Spleen (tissue), 11 donors: ENCODE results near the gene PAFAH1B1. TPM values are rescaled to one million over a fixed set of nuclear protein-coding genes. Genes with fewer than 3 reads are reported as not detected.

Experiments used
- DNase-seq: peaks from one replicate; pipeline ENCODE4 v3.0.0-alpha.2; 2020
- H3K27ac ChIP-seq, 8 donors: fragments of 200-600 bp; sonication (generic) in 7 of 8; 1 replicate in 4 of 8; 2 replicates in 4 of 8; pipeline versions ENCODE4 v1.5.0 to v1.8.0; 2016 to 2021; ENCODE audit warnings: inconsistent platforms in 4 of 8, mild to moderate bottlenecking in 4 of 8, moderate library complexity in 1 of 8
- H3K27me3 ChIP-seq, 7 donors: fragments of 200-600 bp; sonication (generic) in 6 of 7; replicated peaks in 1 of 7; 1 replicate in 4 of 7; 2 replicates in 3 of 7; pipeline versions ENCODE4 v1.5.0 to v1.8.0; 2016 to 2021; ENCODE audit warnings: inconsistent platforms in 3 of 7, mild to moderate bottlenecking in 1 of 7
- H3K36me3 ChIP-seq, 6 donors: fragments of 200-600 bp; sonication (generic) in 5 of 6; 1 replicate in 4 of 6; 2 replicates in 2 of 6; pipeline versions ENCODE4 v1.5.0 to v1.8.0; 2016 to 2021; ENCODE audit warnings: inconsistent platforms in 2 of 6
- H3K4me1 ChIP-seq, 6 donors: fragments of 200-600 bp; sonication (generic) in 5 of 6; 1 replicate in 3 of 6; 2 replicates in 3 of 6; pipeline versions ENCODE4 v1.5.0 to v1.8.0; 2016 to 2021; ENCODE audit warnings: inconsistent platforms in 3 of 6
- H3K4me3 ChIP-seq, 8 donors: fragments of 200-600 bp; sonication (generic) in 7 of 8; 1 replicate in 4 of 8; 2 replicates in 4 of 8; pipeline versions ENCODE4 v1.5.0 to v1.8.0; 2016 to 2021; ENCODE audit warnings: inconsistent platforms in 4 of 8, mild to moderate bottlenecking in 4 of 8, moderate library complexity in 2 of 8
- H3K9me3 ChIP-seq, 8 donors: fragments of 200-600 bp; sonication (generic) in 7 of 8; 1 replicate in 4 of 8; 2 replicates in 4 of 8; pipeline versions ENCODE4 v1.5.0 to v1.8.0; 2016 to 2021; ENCODE audit warnings: inconsistent platforms in 4 of 8
- CTCF ChIP-seq, 11 experiments: fragments of 200-600 bp in 7 of 11; fragments of 450-650 bp in 4 of 11; sonication (generic) in 4 of 11; IDR thresholded peaks in 8 of 11; conservative IDR thresholded peaks in 3 of 11; 1 replicate in 7 of 11; 2 replicates in 4 of 11; pipeline versions ENCODE4 v1.4.0 to v1.8.0; 2016 to 2021; ENCODE audit warnings: antibody characterized with exemption in 11 of 11, inconsistent platforms in 4 of 11, mild to moderate bottlenecking in 1 of 11
- POLR2A ChIP-seq, 3 donors: fragments of 450-650 bp; IDR thresholded peaks; one replicate each; pipeline ENCODE4 v1.5.1; 2017; ENCODE audit warnings: antibody characterized with exemption in 3 of 3, mild to moderate bottlenecking in 1 of 3
- POLR2AphosphoS5 ChIP-seq, 3 donors: sonication (generic); formaldehyde crosslinking; IDR thresholded peaks; one replicate each; pipeline ENCODE4 v1.5.1; 2017; ENCODE audit warnings: antibody characterized with exemption in 3 of 3
- WGBS, 5 donors: extraction: QIAGEN DNeasy Blood & Tissue Kit in 3 of 5; methylation state at CpG; one replicate each; pipeline versions ENCODE4 v1.1.5 to v1.1.7; 2013 to 2018; 5-methylcytosine and 5-hydroxymethylcytosine counted together
- intact Hi-C: fragments of 100-400 bp; cut with DNase I; formaldehyde crosslinking; loops from one replicate; pipeline ENCODE4 v1.15.0; 2023; ENCODE audit warnings: low total_unique reads
- polyA plus RNA-seq, 3 donors: library from polyadenylated mRNA; stranded (reverse); fragments of 200-250 nt; gene quantifications; one replicate each; pipeline ENCODE4 v1.2.1, GENCODE V29; 2013
- total RNA-seq, 7 donors: library from RNA; depleted of rRNA in 3 of 7; stranded (reverse); fragments of >200 nt in 3 of 7; fragmentation: NEBNext Ultra II Directional in 4 of 7; extraction: Animal tissue kit (Norgen Biotek cat#: 25700) in 4 of 7; gene quantifications; one replicate each; pipeline versions ENCODE4 v1.1.0 to v1.2.1, GENCODE V29; 2016 to 2021
- donor health status: healthy with polysubstance abuse.
- donor health status: DM: no; HTN: no; CAD: no; lungs with moderate emphysema.
- donor health status: DM: no; HTN: no; CAD: no.
- donor health status: Bipolar disorder and iron deficiency.
- donor health status: healthy.
- donor health status: DM: no; HTN: no; CAD: no.
- donor health status: DM: yes; HTN: yes; CAD: no.

PAFAH1B1 gene
- total and polyA plus RNA-seq, 10 donors = 20.8 to 175 (median 104) TPM

- intact Hi-C loops = no loop called here
- no peak for DNase-seq
- TF ChIP-seq POLR2A (IDR thresholded peaks at IDR 0.05) (no peak), CTCF (IDR thresholded peaks at IDR 0.05 in 8 of 11, conservative IDR thresholded peaks at IDR 0.05 in 3 of 11) (no peak), POLR2AphosphoS5 (IDR thresholded peaks at IDR 0.05) (no peak)
- peak overlapping the region; percentile 79 to 90 (median 82) for H3K27ac ChIP-seq
- peaks cover 39 to 70% (median 54%) of the 10 kb centered on the region in 6 donors for H3K4me1 ChIP-seq
- H3K36me3 ChIP-seq = no peaks in the 10 kb centered on the region
- H3K9me3 ChIP-seq = no peaks in the 10 kb centered on the region
- peak overlapping the region; percentile 89 to 98 (median 93) for H3K4me3 ChIP-seq
- H3K27me3 ChIP-seq = no peaks in the 10 kb centered on the region
- WGBS, 5 donors = 0 to 3% (median 1%) methylated on average over 26 to 82 of the region's 82 CpGs
Observed at GRCh38 chr17:2710803-2711607, 117.6 kb downstream of the PAFAH1B1 start.

- TF ChIP-seq POLR2A (IDR thresholded peaks at IDR 0.05) (peak in 2 of 3 donors; percentile 56 to 63), CTCF (IDR thresholded peaks at IDR 0.05 in 8 of 11, conservative IDR thresholded peaks at IDR 0.05 in 3 of 11) (peak in 4 of 11 experiments; percentile 17 to 47 (median 22)), POLR2AphosphoS5 (IDR thresholded peaks at IDR 0.05) (peak; percentile 92 to 98 (median 97))
- Histone ChIP-seq H3K27me3 (no peaks in the 10 kb centered on the region), H3K4me3 (peak within 1 kb of the TSS; percentile 89 to 98 (median 93)), H3K36me3 (no peaks in the 10 kb centered on the region), H3K9me3 (no peaks in the 10 kb centered on the region), H3K27ac (peak within 1 kb of the TSS; percentile 79 to 90 (median 82)), H3K4me1 (peaks cover 39 to 63% (median 54%) of the 10 kb centered on the region in 6 donors)
- 0 to 6% (median 2%) methylated on average over 10 to 76 of the region's 76 CpGs for WGBS, 5 donors
- intact Hi-C loops = no loop called here
- peak; percentile 99 for DNase-seq
Observed at GRCh38 chr17:2711608-2712299, 118.3 kb downstream of the PAFAH1B1 start, which contains the start of gene CLUH. Gene CLUH, minus strand, starts transcription at chr17:2711764. Its CDS starts 103 bp downstream, at chr17:2711661.

GRCh38 chr17:2712300-2713043 is 119.0 kb downstream of the PAFAH1B1 start:
- H3K9me3 ChIP-seq = no peaks in the 10 kb centered on the region
- H3K36me3 ChIP-seq = no peaks in the 10 kb centered on the region
- TF ChIP-seq CTCF (IDR thresholded peaks at IDR 0.05 in 8 of 11, conservative IDR thresholded peaks at IDR 0.05 in 3 of 11) (no peak), POLR2AphosphoS5 (IDR thresholded peaks at IDR 0.05) (no peak), POLR2A (IDR thresholded peaks at IDR 0.05) (no peak)
- H3K27ac ChIP-seq = peak overlapping the region; percentile 79 to 90 (median 82)
- peak overlapping the region; percentile 89 to 98 (median 93) for H3K4me3 ChIP-seq
- WGBS, 5 donors = 60 to 71% (median 62%) methylated on average over 36 of the region's 36 CpGs
- intact Hi-C loops = no loop called here
- H3K27me3 ChIP-seq = no peaks in the 10 kb centered on the region
- DNase-seq = no peak
- peaks cover 37 to 55% (median 50%) of the 10 kb centered on the region in 6 donors for H3K4me1 ChIP-seq
